Activated CD8-positive, alpha-beta memory T cell treated with anti-CD3 and anti-CD28 coated beads, Interleukin-2, amount 50 U/mL, for 4 hours (primary cell): ENCODE data around the gene GSK3A.
A peak's percentile ranks its signal among the peaks of the same experiment; 100 is the strongest.

ENCODE experiments used
- DNase-seq: peaks from one replicate; pipeline ENCODE4 v3.0.0-alpha.2; 2020

GSK3A gene

DNA sequence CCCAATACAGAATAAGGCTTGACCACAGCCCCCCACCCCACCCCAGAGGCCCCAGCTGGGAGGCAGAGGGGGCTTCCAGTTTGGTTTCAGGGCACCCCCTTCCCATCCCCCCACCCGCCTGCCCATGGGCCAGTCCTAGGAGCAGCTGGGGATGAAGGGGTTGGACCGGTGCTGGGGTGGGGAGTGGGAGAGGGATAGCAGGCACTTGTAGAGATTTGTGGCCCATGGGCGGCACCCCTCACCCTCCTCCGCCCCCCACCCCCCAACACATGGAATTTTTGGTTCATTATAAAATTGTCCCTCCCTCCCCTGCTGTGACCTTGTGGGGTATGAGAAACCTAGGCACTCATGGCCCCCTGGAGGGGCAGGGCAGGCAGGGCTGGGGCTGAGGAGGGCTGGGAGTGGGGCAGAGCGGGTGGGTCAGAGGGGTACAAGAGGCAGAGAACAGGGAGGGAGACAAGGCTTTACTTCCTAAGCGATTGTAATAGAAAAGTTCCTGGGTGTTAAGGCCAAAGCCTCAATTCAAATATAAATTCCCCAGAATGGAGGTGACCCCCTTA lies 5.3 kb upstream of the GSK3A start:
- DNase-seq: no peak

DNA sequence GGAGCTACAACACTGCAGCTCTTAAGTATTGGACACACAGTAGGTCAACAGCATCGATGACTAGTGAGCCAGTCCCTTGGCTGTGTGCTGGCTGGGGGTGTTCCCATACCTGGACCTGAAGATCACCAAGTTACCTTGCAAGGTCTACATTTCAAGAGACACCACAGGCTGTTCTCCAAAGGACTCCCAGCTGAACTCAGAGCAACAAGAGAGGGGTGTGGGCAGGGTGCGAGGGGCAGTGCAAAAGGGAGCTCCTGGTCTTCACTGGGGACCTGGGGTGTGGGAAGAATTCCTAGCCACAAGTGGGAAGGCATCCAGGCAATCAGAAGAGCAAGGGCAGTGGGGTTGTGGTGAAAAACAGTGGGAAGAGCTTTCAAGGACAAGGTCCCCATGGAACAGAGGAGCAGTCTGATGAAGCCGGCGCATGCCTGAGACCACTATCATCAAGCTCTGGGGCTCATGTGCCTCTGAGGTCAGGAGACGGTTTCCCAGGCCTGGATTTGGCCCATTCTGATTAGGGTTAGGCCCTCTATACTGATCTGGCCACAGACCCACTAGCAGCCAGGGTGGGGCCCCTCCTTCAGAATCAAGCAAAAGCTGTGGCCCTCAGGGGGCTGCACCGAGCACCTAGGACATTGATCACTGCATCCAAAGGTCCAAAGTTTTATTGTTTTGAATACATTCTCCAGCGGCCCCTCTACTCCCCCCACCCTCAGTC lies 4.7 kb upstream of the GSK3A start:
- DNase-seq: no peak

DNA sequence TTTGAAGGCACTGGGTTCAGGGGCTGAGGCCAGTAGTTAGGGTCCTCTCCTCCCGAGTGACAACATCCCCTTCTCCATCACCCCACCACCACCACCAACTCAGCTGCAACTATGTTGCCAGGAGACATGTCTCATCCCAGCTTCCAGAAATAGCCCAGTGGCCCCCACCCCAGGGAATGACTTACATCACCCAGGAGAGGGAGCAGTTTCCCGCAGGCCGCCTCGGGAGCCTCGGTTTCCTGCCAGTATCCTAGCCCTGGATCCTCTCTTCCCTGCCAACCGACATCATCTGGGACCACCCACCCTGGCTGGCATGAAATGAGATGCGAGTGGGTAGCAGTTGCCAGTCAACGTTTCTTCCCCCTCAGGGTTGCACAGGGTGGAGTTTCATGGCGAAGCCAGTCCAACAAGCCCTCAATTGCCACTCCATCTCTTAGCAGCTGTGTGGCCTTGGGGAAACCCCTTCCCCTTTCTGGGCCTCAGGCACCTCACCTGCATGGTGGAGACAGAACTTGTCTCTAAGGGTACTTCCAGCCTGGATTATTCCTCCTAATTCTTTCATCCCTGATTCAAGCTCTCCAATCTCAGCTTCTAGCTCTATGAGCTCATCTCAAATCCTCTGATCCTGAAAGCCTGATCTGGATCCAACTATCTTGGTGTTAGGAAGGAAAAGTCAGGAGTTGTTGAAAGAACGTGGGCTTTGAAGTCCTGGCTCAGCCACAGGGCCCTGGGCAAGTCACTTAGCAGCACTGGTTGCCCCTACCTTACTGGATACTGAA lies 3.9 kb upstream of the GSK3A start:
- DNase-seq: no peak

DNA sequence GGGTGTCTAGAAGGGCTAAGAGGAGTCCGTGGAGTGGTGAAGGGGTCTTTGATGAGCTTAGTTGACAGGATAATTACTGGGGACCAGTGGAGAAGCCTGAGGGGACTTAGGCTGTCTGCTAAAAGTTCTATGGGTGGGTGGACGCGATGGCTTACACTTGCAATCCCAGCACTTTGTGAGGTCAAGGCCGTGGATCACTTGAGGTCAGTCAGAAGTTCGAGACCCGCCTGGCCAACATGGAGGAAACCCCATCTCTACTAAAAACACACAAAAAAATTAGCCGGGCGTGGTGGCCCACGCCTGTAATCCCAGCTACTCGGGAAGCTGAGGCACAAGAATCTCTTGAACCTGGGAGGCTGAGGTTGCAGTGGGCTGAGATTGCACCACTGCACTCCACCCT lies 2.8 kb upstream of the GSK3A start:
- no peak for DNase-seq

DNA sequence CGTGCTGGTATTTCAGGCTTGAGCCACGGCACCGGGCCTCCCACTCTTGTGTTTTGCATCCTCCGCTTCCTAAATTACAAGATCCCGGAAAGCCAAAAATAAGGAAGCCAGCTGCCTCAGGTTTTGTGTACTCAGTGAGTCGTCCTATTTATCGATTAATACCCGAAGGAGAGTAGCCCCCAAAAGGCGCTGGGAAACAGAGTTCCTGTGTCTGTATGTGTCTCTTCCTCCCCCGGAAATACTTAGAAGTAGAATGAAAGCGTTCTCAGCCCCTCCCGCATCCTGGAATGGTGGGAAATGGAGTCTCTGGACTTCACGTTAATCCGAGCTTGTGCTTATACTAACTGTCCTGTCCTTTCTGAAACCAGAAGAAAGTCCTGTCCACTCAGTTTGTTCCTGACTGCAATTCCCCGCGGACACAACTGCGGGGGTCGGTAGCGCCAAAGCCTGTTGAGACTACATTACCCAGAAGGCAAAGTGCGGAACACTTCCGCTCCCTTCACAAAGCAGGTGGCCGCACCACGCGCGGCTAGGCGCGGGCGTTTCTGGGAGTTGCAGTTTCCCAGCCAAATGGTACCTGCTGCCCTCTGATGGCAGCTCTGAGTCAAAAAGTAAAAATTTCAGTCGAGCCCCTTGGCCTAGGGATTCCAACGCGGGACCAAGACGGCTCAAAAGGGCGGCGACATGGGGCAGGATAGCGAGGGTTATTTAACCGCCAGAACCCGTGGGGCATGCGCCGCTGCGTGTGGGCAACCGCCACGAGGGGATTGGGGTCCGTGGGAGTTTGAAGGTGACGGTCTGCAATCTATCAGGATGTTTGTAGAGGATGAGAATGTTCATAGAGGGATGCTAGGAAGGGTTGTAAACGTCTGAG lies 2.2 kb upstream of the GSK3A start:
- DNase-seq: peak; percentile 89

DNA sequence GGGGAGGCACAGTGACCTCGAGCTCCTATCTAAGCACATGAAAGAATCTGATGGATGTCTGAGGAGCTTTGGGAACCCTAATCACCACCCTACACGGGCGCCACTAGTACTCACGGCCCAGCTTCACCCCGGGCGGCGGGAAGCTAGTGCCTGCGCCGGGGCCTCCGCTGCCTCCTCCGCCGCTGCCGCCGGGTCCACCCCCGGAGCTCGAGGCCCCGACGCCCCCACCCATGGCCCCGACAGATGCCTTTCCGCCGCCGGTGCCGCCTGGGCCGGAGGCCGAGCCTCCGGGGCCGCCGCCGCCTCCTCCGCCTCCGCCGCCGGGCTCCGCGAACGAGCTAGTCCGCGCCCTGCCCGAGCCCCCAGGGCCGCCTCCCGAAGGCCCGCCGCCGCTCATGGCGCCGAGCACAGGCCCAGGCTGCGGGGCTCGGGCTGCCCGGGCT lies 312 bp downstream of the GSK3A start:
- DNase-seq: no peak

DNA sequence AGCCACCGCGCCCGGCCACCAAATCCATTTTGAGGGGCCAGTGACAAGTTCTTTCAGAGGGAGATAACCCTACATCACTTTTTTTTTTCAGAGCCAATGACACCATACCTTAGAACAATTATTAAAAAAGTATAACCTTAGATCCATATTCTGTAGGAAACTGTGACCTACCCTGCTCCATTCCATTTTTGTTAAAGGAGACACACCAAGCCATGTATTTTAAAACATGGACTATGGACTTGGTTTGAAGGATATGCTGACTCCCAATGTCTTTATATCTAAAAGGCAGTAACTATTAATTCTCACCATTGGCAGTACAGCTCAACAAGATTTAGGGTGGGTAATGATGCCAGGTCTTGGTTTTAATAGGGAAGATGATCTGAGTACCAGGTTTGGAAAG lies 1.1 kb downstream of the GSK3A start:
- DNase-seq: no peak

DNA sequence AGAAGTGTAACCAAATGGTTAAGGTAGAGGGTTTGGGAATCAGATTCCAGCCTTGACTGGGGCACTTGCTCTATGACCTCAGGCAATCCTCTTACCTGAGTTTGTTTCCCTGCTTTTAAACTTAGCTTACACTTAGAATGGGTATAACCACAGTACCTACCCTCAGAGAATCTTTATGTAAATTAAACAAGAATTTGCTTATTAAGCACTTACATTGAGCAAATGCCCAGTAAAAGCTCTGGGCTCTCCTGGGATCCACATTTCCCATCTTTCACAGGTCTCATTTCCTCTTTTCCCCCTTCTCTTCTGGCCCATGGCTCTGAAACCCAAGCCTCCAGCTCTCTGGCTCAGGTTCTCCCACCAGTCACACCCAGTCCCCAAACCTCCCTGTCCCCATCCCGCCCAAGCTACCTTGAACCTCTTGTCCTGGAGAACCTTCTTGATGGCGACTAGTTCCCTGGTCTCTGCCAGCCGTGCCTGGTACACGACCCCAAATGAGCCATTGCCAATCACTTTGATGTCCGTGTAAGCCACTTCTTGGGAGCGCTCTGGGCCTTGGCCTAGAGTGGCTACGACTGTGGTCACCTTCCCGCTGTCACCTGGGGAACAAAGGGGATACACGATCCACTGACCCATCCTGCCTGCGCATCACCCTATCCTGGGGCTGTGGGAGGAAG lies 2.7 kb downstream of the GSK3A start:
- DNase-seq: no peak

DNA sequence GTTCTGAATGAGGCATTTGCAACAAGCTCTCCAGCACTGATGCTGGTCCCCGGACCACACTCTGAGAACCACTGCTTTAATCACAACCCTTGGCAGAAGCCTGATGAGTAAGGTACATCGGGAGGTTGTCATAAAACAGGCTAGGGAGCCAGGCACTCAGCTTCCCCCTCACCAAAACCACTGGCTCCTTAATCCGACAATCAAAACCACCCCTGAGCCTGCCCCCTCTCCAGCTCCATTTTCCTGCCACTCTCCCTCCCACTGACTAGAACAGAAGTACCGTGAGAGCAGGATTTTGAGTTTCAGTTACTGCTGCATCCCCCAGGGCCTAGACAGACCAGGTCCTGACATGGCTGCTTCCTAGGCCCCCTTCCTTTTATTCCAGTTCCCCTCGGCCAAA lies 7.2 kb downstream of the GSK3A start:
- no peak for DNase-seq

DNA sequence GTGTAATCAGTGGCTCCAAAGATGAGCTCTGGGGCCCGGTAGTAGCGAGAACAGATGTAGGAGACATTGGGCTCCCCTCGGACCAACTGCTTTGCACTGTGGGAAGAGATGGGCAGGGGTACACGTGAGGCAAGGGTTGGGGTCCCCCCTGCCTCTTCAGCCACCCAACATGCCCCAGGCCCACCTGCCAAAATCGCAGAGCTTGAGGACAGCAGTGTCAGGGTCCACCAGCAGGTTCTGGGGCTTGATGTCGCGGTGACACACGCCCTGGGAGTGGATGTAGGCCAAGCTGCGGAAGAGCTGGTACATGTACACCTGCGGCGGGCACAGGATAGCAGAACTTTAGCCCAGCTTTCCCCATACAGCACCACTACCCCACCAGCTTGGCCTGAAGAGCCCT lies 8.0 kb downstream of the GSK3A start:
- no peak for DNase-seq

DNA sequence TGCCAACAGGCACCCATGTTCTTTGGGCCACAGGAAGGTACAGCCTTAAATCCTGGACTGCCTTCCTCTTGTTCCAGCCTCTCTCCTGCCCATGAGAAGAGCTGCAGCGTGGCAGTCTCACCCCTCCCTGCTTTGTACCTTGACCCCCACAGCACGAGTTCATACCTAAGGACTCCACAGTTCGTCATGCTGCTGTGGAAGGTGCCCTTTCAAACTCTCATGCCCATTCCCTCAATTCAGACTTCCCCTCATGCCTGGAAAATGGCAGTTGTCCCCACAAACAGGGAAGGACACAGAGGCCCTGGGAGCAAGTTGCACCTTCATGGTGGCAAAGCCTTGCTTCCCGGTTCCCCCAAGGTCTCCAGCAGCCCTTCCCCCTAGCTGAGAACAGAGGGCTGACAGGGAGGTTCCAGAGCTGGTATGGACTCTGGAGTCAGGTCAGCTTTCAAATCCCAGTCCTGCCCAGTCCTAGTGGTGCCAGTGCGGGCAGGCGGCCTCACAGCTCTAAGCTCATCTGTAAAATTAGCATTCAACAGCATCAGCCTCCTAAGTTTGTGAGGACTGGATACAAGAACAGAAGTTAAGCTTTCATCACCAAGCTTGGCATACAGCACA lies 8.6 kb downstream of the GSK3A start:
- DNase-seq: no peak

DNA sequence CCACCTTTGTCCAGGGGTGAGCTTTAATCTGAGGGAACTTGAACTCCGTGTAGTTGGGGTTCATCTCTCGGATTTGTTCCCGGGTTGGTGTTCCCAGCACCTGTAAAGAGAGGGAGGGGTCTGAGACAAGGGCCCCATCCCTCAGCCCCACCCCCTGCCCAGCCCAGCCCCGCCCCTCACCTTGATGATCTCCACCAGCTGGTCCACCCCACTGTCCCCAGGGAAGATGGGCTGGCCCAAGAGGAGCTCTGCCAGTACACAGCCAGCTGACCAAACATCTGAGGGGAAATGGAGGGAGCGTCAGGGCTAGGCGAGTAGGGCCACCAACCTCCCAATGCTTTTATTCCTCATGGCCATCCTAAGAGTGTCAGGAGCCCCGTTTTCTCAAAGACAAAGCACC lies 9.3 kb downstream of the GSK3A start:
- no peak for DNase-seq

DNA sequence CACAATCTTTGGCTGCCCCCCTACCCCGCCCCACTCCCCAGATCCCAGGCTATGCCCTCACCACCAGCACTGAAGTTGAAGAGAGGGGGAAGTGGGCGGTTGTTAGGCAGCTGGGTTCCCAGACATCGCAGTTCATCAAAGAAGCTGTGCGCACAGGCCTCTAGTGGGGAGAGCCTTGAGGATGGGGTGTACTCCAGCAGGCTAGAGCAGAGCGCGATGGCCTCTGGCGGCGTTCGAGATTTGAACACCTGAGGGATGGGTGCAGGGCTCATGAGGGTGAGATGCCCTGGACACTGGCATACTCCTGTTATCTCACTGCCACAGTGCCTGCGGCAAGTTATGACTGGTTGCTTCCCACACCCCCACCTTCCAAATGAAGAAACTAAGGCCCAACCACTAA lies 10.0 kb downstream of the GSK3A start:
- no peak for DNase-seq

DNA sequence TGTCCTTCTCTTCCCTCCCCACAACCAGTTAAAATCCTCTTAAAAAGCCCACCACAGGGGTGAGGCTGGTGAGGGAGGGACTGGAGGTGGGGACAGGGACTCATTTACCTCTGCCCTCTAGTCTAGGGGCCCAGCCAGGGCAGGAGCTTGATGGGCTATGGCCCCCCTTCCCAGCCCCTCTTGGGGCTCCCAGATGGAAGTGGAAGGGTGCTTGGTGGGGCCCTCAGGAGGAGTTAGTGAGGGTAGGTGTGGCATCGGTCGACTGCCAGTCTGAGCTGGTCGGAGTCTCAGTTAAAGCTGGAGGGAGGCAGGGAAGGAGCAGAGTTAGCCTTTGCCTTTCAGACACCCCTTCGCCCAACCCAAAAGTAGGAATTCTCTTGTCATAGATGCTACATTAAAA lies 11.8 kb downstream of the GSK3A start:
- DNase-seq: no peak

DNA sequence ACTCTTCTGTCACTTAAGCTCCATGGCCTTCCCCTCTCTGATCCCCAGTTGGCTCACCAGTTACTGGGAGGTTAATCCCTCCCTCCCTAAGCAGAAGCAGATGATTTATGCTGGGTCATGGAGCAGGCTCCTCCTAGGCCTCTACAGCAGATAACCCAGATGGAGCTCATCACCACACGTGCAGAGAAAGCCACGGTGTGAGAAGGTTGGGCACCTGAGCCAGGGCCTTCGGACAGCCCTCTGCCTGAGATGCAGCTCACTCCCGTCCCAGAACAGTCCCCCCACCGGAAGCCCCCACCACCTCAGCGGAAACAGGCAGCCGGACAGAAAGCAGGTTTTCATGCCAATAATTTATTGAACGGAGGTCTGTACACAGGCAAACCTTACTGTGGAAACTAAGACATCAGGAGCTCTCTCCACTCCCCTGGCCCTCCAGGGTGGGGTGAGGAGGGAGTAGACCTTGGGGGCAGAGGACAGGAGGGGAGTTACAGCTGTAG lies 12.5 kb downstream of the GSK3A start:
- no peak for DNase-seq

DNA sequence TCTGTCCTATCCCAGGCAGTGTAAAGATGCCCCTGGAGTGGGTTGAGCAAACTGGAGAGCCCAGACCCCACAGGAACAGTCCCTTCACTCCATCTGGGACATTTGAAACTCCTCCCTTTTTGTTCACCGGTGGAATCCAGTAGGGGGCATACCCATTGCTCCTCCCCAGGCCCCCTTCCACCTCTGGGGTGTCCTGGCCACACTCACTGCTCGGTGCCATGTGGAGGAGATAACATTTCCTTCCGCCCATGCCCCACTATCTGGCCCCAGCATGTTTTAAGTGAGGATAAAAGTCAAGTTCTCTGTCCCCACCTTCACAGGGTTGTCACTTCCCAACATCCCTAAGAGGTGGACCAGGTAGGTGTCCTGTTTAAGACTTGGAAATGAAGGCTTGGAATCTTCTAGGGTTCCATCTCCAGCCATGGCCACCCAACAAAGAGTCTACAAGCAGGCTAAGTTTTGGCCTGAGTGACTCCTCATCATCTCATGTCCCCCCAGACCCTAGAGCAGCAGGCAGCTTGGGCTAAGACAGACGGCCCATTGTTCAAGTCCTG lies 13.0 kb downstream of the GSK3A start:
- no peak for DNase-seq

DNA sequence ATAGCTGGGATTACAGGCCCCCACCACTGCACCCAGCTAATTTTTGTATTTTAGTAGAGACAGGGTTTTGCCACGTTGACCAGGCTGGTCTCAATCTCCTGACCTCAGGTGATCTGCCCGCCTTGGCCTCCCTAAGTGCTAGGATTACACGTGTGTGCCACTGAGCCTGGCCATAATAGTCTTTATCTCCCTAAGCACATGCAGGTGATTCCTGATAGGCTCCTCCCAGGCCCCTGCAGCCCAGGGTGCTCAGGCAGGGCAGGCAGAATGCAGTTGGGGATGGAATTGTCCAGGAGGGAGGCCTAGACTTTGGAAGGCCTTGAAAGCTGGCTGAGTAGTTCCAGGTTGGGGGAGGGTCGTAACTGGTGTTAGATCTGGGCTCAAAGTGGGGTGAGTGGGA lies 13.8 kb downstream of the GSK3A start:
- no peak for DNase-seq

DNA sequence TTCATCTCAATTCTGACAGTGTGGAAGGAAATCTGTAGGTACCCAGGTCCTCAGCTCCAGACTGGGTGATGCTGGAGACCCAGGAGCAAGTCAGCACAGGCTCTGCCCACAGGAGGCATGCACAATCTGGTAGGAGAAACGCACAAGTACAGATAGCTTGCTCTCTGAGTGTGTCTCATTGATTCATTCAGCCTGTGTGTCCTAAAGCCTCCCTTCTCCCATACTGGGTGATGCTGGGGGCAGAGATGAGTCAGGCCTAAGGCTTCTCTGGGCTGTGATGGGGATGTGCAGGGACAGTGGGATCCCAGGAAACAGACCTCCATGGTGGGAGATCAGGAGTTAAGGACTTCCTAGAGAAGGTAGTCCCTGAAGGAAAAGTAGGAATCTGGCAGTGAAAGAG lies 15.5 kb downstream of the GSK3A start:
- DNase-seq: no peak

DNA sequence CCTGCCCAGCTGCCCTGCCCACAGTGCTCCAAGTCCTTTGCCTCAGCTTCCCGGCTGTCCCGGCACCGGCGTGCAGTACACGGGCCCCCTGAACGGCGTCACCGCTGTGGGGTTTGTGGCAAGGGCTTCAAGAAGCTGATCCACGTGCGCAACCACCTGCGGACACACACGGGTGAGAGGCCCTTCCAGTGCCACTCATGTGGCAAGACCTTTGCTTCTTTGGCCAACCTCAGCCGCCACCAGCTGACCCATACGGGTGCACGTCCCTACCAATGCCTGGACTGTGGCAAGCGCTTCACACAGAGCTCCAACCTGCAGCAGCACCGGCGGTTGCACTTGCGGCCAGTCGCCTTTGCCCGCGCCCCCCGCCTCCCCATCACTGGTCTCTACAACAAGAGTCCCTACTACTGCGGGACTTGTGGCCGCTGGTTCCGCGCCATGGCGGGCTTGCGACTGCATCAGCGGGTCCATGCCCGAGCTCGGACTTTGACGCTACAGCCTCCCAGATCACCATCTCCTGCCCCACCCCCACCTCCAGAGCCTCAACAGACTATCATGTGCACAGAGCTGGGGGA lies 16.6 kb downstream of the GSK3A start:
- DNase-seq: no peak

DNA sequence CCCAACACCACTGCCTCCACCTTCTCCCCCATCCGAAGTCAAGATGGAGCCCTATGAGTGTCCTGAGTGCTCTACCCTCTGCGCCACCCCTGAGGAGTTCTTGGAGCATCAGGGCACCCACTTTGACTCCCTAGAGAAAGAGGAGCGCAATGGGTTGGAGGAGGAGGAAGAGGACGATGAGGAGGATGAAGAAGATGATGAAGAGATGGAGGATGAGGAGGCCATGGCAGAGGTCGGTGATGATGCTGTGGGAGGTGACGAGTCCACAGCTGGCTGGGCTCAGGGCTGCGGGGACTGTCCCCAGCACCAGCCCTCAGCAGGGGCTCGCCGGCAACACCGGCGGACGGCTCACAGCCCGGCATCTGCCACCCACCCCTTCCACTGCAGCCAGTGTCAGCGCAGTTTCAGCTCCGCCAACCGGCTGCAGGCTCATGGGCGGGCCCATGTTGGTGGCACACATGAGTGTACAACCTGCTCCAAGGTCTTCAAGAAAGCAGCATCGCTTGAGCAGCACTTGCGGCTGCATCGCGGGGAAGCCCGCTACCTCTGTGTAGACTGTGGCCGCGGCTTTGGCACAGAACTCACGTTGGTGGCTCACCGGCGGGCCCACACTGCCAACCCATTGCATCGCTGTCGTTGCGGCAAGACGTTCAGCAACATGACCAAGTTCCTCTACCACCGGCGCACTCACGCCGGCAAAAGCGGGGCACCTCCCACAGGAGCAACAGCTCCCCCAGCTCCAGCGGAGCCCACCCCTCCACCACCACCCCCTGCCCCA lies 17.3 kb downstream of the GSK3A start:
- DNase-seq: no peak

DNA sequence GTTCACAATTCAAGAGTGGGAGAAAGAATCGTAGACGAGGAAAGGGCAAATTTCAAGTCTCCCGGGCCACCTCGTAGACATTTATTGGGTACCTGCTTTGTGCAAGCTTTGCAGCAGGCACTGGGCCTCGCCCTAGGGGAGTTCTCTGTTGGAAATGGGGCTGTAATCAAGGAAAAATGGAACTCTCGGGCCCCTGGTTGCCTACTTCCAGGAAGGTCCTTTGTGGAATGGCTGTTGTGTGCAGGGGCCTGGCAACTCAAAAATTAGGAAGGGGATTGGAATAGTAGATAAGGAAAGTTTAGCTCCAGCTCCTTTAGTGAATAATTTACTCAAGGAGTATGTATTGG lies 21.7 kb downstream of the GSK3A start:
- DNase-seq: no peak
